ENCODE measurements around the gene CGREF1.
"Not testable (repeated sequence)": the region's sequence is repeated elsewhere in the genome, so short reads cannot be mapped to it uniquely, and the experiment has no call there.

The CGREF1 gene

GRCh38 chr2:27110603-27111352 lies 8.2 kb downstream of the CGREF1 start:
- not testable (repeated sequence) for DNase-seq

- no peak for DNase-seq
These were observed 9.8 kb downstream of the CGREF1 start for GRCh38 chr2:27109083-27109482.

- no peak for DNase-seq
These were observed 10.7 kb downstream of the CGREF1 start for GRCh38 chr2:27108221-27108620.

DNA sequence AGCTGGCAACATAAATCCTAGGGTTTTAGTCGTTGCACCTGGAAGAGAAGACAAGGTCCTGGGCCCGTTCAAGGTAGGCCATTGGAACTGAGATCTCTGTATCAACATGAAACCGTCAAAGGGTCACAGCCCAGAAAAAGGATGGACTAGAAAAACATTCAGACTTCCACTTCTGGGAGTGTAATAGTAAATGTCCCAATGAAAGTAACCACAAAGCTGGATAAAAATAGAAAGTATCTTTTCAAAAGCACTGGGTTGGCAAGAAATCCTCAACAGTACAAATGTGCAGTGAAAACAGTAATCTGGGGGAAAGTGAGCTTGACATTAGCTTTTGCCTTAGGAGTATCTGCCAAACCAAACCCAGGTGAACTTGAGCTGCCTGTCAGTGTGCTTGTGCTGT lies 12.9 kb downstream of the CGREF1 start:
- no peak for DNase-seq

DNA sequence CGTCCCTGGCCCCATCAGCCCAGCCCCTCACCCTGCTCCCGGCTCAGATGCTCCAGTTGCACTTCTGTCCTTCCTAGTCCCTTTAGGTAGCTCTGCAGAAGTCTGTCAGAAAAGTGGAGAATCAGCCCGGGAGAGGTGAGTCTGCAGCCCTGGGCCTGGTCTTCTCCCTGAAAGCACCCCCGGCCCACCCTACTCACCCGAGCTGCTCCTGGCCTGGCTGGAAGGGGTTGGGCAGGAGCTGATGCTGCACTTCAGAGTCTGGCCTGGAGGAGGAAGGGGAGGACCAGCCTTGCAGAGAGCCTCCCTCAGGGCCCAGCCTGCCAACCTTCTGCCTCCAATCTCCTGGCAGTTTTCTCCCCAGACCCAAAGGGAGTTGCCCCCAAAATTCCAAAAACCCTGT lies 16.6 kb downstream of the CGREF1 start:
- no peak for DNase-seq

GRCh38 chr2:27100036-27100435 lies 18.9 kb downstream of the CGREF1 start:
- DNase-seq = no peak

GRCh38 chr2:27099334-27099955 lies 19.5 kb downstream of the CGREF1 start:
- DNase-seq = no peak

GRCh38 chr2:27097341-27097740 lies 21.6 kb downstream of the CGREF1 start:
- DNase-seq = no peak

DNA sequence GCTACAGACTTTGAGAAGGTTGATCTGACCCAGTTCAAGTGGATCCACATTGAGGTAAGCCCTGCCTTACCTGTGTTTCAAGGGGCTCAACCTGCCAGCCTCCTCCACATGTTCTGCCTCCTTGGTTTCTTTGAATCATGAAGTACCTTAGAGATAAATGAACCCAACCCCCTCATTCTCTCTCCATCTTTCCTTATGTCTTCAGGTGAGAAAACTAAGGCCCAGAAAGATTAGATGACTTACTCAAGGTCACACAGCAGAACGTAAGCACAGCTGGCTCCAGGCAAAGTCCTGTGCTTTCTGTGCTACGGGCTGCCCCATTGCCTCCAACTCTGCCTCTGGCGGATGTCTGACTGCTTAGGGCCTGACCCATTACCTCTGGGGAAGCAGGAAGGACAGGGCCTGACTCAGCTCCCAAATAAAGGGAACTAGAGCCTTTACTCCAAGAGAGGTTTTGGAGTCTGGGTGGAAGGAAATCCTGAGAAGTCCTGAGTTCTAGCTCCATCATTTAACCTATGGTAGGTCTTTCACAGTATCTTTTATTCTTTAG lies 22.1 kb downstream of the CGREF1 start:
- no peak for DNase-seq

- peak; percentile 51 for DNase-seq
These were observed 22.9 kb downstream of the CGREF1 start for GRCh38 chr2:27095745-27096651.

DNA sequence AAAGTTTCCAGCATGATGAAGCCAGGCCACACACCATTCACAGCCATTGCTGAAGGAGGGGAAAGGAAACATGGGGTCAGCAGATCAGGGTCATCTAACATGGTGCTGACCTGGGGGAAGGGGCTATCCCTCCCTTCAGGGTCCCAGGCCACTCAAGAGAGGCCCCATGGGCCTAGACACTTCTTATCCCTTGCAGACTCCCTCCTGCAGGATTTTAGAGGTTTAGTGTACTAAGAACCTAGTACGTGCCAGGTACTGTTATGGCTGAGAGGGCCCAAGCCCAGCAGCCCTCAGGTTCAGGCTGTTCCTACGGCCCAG lies 23.5 kb downstream of the CGREF1 start:
- DNase-seq = no peak

DNA sequence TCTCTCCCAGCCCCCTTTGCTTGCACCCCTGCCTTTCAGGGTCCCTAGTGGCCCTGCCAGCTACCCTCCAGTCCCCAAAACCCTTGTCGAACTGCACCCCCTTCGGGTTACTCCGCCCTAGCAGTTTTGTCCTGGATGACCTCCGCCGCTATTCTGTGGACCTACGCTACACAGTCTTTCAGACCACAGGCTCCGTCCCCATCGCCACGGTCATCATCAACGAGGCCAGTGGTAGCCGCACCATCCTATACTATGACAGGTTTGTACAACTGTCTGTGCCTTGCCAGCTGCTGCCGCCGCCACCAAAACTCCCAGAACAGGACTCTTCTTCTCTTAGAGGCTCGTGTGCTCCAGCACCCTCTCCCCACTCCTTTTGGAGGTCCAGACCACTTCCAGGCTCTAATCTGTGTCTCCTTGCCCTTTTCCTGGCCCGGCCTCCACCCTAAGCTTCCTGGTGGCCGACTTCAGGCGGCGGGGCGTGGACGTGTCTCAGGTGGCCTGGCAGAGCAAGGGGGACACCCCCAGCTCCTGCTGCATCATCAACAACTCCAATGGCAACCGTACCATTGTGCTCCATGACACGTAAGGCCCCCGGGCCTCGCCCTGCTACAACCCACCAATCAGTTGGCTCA lies 24.5 kb downstream of the CGREF1 start:
- DNase-seq = no peak

- no peak for DNase-seq
These were observed 25.2 kb downstream of the CGREF1 start for GRCh38 chr2:27093430-27094352.

GRCh38 chr2:27092696-27093429 lies 26.1 kb downstream of the CGREF1 start:
- DNase-seq = no peak

DNA sequence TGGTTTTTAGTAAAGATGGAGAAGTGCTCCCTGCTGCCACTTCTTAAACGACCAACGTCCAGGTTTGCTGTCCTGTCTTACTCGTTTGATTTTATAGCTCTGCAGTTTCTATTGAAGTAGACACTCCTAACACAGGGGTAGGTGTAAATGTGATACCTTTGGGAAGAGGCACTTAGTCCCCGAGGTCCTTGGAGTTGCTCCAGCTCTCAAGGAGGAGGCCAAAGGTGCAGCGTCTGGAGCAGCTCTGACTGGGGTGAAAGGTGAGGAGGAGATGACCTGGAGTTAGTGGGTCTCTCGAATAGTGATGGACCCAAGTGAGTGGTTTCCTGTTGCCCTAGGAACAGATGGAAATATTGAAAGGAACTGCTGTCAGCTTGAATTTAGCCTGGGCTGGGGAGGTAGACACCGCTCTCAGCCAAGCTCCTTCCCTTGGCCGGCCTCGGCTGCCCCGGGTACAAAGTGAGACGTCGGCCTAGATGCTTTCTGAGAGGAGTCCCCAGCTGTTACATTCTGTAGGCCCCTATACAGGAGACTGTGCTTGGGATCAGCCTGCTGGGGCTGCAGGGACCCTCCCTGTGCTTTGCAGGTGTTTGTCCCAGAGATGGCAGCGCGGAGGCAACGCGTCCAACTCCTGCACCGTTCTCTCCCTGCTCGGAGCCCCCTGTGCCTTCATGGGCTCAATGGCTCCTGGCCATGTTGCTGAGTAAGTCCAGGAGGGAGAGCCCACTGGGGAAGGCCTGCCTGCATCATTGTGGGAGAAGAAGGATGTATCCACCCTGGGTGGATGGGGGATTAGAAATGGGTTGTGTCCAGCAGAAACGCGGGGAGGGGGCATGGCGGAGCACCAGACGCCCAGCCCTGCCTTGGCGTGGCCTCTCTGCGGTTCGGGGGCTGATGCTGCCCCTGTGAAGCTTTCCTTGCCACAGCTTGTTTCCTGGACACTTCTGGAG lies 26.9 kb downstream of the CGREF1 start:
- no peak for DNase-seq

- DNase-seq = no peak
These were observed 29.6 kb downstream of the CGREF1 start for GRCh38 chr2:27089111-27089954.

DNA sequence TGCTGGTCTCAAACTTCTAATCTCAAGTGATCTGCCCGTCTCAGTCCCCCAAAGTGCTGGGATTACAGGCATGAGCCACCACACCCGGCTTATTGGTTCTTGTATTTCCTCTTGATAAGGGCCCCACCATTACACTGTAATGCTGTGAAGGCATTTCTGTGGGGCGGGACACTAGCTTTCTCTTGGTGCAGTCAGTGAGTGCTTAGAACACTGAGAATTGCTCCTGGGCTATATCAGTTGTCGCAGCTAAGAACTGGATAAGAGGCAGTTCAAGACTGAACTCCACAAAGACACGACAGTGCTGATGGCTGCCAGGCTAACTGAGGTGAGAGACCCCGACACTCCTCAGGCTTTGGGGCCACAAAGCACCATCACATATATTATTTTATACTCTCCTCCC lies 30.3 kb downstream of the CGREF1 start:
- DNase-seq = no peak

DNA sequence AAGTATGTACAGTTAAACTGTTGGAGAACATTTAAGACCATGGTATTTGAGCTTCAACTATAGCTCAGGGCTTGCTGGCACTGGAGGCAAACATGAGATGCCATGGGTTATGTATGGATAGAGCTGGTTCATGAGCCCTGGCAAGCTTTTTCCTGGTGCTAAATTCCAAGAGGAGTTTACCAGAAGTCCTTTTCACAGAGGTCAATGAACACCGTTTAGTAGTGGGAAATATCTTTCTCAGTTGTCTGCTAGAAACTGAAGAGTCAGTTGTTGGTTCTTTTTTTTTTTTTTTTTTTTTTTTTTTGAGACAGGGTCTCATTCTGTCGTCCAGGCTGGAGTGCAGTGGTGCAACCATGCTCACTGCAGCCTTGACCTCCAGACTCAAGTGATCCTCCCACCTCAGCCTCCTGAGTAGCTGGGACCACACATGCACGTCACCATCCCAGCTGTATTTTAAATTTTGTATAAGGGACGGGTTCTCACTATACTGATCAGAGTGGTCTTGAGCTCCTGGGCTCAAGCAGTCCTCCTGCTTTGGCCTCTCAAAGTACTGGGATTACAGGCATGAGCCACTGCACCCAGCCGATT lies 31.0 kb downstream of the CGREF1 start:
- no peak for DNase-seq
